Left ventricle myocardium superior (tissue), 1 donor: ENCODE measurements around the gene CABP4. TPM values are rescaled to one million over a fixed set of nuclear protein-coding genes. Genes with fewer than 3 reads are reported as not detected.

Source experiments
- ATAC-seq: fragments of 200-7000 bp; cut with Tn5 transposase; one replicate; pipeline ENCODE4 v1.9.1; 2020; ENCODE audit warnings: mild to moderate bottlenecking, moderate library complexity
- DNase-seq: peaks from one replicate; pipeline ENCODE4 v3.0.0-alpha.2; 2020
- intact Hi-C: fragments of 100-400 bp; cut with micrococcal nuclease; formaldehyde crosslinking; loops from one replicate; pipeline ENCODE4 v1.11.0; 2022
- microRNA-seq: library from miRNA; unstranded; fragments of <30 nt; microRNA quantifications from one replicate; pipeline ENCODE4 v1.2.0, GENCODE V29; 2020; ENCODE audit warnings: borderline number of aligned reads
- total RNA-seq: library from RNA; stranded (reverse); fragmentation: NEBNext Ultra II Directional; extraction: Animal tissue kit (Norgen Biotek cat#: 25700); gene quantifications from one replicate; pipeline ENCODE4 v1.2.1, GENCODE V29; 2021
- donor health status: DM: no; HTN: yes; CAD: no; lungs with severe emphysema.

CABP4 gene
- total RNA-seq, 1 donor from 2014 or later: 0.64 TPM

- ATAC-seq: no peak
- DNase-seq: no peak
- intact Hi-C loops: no loop called here
Observed at GRCh38 chr11:67503119-67504004, 48.2 kb downstream of the CABP4 start.

- ATAC-seq (no peak), DNase-seq (peak; percentile 62)
- intact Hi-C loops: no loop called here
Observed at GRCh38 chr11:67504005-67504949, 49.1 kb downstream of the CABP4 start.

- intact Hi-C loops: no loop called here
- ATAC-seq (peak; percentile 62), DNase-seq (peak; percentile 90)
Observed at GRCh38 chr11:67504950-67505581, 49.9 kb downstream of the CABP4 start, which contains the start of gene PITPNM1. TSS of gene PITPNM1 (minus strand) at chr11:67505363. CDS start at chr11:67504180, 1,183 bp downstream.

- ATAC-seq (peak; percentile 62), DNase-seq (peak; percentile 94)
- intact Hi-C loops: no loop called here
Observed at GRCh38 chr11:67505605-67506396, 50.6 kb downstream of the CABP4 start.

GRCh38 chr11:67506426-67507051, 51.4 kb downstream of the CABP4 start:
- intact Hi-C loops: no loop called here
- DNase-seq: no peak
- no peak for ATAC-seq

- intact Hi-C loops: no loop called here
- ATAC-seq: peak; percentile 4
- no peak for DNase-seq
Observed at GRCh38 chr11:67507242-67507863, 52.2 kb downstream of the CABP4 start.

- intact Hi-C loops: no loop called here
- DNase-seq (peak; percentile 100), ATAC-seq (peak; percentile 82)
Observed at GRCh38 chr11:67507864-67508485, 52.8 kb downstream of the CABP4 start, which contains the start of gene CDK2AP2. TSS of gene CDK2AP2 (minus strand) at chr11:67508162. CDS start at chr11:67508082, 80 bp downstream.

GRCh38 chr11:67508486-67509121, 53.5 kb downstream of the CABP4 start:
- intact Hi-C loops: no loop called here
- peak; percentile 62 for ATAC-seq
- DNase-seq: peak; percentile 100

GRCh38 chr11:67510023-67510345, 54.8 kb downstream of the CABP4 start:
- DNase-seq (no peak), ATAC-seq (no peak)
- intact Hi-C loops: no loop called here

Small RNAs within 50 kb of the gene (microRNA-seq; reads per million reads assigned to microRNA genes)
- gene MIR6752: not detected

Other genes with a start within 250 kb of the CABP4 start
- gene GRK2, start 188.9 kb upstream of the CABP4 start, total RNA-seq: 56.8 TPM
- 13.1 TPM for gene ANKRD13D, start 166.1 kb upstream of the CABP4 start, total RNA-seq
- gene SSH3, start 151.8 kb upstream of the CABP4 start, total RNA-seq: 18.7 TPM
- 40.3 TPM for gene POLD4, start 101.8 kb upstream of the CABP4 start, total RNA-seq
- gene CLCF1, start 81.8 kb upstream of the CABP4 start, total RNA-seq: 0.89 TPM
- 5.8 TPM for gene RAD9A, start 63.4 kb upstream of the CABP4 start, total RNA-seq
- 106 TPM for gene PPP1CA, start 53.5 kb upstream of the CABP4 start, total RNA-seq
- 0.87 TPM for gene TBC1D10C, start 51.3 kb upstream of the CABP4 start, total RNA-seq
- 18.0 TPM for gene CARNS1, start 39.7 kb upstream of the CABP4 start, total RNA-seq
- 25.1 TPM for gene RPS6KB2, start 26.9 kb upstream of the CABP4 start, total RNA-seq
- gene PTPRCAP, start 17.7 kb upstream of the CABP4 start, total RNA-seq: 2.0 TPM
- gene CORO1B, start 11.9 kb upstream of the CABP4 start, total RNA-seq: 23.2 TPM
- gene GPR152, start 2.6 kb upstream of the CABP4 start, total RNA-seq: not detected
- 91.5 TPM for gene TMEM134, start 13.9 kb downstream of the CABP4 start, total RNA-seq
- 51.3 TPM for gene AIP, start 27.7 kb downstream of the CABP4 start, total RNA-seq
- 45.5 TPM for gene PITPNM1, start 50.0 kb downstream of the CABP4 start, total RNA-seq
- gene CDK2AP2, start 52.8 kb downstream of the CABP4 start, total RNA-seq: 55.0 TPM
- not detected for gene CABP2, start 68.1 kb downstream of the CABP4 start, total RNA-seq
- 360 TPM for gene GSTP1, start 128.5 kb downstream of the CABP4 start, total RNA-seq
- gene NDUFV1, start 151.6 kb downstream of the CABP4 start, total RNA-seq: 768 TPM
- gene NUDT8, start 174.6 kb downstream of the CABP4 start, total RNA-seq: 106 TPM
- gene TBX10, start 184.4 kb downstream of the CABP4 start, total RNA-seq: 0.37 TPM
- not detected for gene ACY3, start 195.4 kb downstream of the CABP4 start, total RNA-seq
- gene ALDH3B2, start 219.3 kb downstream of the CABP4 start, total RNA-seq: not detected